Measurements from ENCODE around the gene A2ML1. TPM values are rescaled to one million over a fixed set of nuclear protein-coding genes. Genes with fewer than 3 reads are reported as not detected.

The A2ML1 gene
- total RNA-seq, 1 donor from 2014 or later, result 194 TPM

DNA sequence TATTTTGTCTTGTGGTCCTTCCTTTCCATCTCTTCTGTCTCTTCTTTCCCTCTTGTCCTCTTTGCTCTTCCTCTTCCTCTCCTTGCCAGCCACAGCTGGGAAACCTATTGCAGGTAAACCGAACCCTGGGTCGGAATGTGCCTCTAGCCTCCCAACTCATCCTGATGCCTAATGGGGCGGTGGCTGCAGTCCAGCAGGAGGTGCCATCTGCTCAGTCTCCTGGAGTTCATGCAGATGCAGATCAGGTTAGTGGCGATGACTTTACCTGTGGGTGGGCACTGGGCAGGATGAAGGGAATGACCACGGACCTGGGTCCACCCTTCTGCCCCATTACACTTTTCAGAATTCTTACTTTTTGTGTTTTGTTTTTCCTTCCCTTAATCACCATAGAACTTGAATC is 100.1 kb downstream of the A2ML1 start:
- no peak for DNase-seq (ENCODE audit: extremely low spot score in 2 of 2)
- no peaks in the 10 kb centered on the region for H3K27me3 ChIP-seq
- H3K36me3 ChIP-seq, result peaks cover 0 to 36% of the 10 kb centered on the region in 2 donors
- H3K4me3 ChIP-seq, result no peak overlapping the region
- H3K4me1 ChIP-seq, result no peaks in the 10 kb centered on the region
- intact Hi-C loops (cut with DNase I), result no loop called here
- H3K27ac ChIP-seq, result no peak overlapping the region
- no peaks in the 10 kb centered on the region for H3K9me3 ChIP-seq
- TF ChIP-seq POLR2AphosphoS5 (IDR thresholded peaks at IDR 0.05; ENCODE audit: insufficient read depth in 1 of 2, low read depth in 1 of 2) (no peak), POLR2A (IDR thresholded peaks at IDR 0.05) (no peak)
- TF ChIP-seq, protein P1, sequence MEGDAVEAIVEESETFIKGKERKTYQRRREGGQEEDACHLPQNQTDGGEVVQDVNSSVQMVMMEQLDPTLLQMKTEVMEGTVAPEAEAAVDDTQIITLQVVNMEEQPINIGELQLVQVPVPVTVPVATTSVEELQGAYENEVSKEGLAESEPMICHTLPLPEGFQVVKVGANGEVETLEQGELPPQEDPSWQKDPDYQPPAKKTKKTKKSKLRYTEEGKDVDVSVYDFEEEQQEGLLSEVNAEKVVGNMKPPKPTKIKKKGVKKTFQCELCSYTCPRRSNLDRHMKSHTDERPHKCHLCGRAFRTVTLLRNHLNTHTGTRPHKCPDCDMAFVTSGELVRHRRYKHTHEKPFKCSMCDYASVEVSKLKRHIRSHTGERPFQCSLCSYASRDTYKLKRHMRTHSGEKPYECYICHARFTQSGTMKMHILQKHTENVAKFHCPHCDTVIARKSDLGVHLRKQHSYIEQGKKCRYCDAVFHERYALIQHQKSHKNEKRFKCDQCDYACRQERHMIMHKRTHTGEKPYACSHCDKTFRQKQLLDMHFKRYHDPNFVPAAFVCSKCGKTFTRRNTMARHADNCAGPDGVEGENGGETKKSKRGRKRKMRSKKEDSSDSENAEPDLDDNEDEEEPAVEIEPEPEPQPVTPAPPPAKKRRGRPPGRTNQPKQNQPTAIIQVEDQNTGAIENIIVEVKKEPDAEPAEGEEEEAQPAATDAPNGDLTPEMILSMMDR (IDR thresholded peaks at IDR 0.05), result no peak

Other genes starting within 250 kb of the A2ML1 start
- gene AICDA, start 209.8 kb upstream of the A2ML1 start, total RNA-seq, result not detected
- 159 TPM for gene MFAP5, start 159.8 kb upstream of the A2ML1 start, total RNA-seq
- gene RIMKLB, start 124.6 kb upstream of the A2ML1 start, total RNA-seq, result 44.7 TPM
- 46.4 TPM for gene PHC1, start 91.9 kb downstream of the A2ML1 start, total RNA-seq
- 98.0 TPM for gene M6PR, start 127.0 kb downstream of the A2ML1 start, total RNA-seq
- 3.7 TPM for gene KLRG1, start 166.9 kb downstream of the A2ML1 start, total RNA-seq